GM10248 (cell line): Measurements from ENCODE around the gene NUDT4.
"Not testable (repeated sequence)": the region's sequence is repeated elsewhere in the genome, so short reads cannot be mapped to it uniquely, and the experiment has no call there.

Experiments
- CTCF ChIA-PET: fragments of 300-600 bp; sonication (Branson Sonifier 250); formaldehyde crosslinking; extraction: SDS; loops from one replicate; lab custom pipeline; 2021; ENCODE audit warnings: antibody characterized with exemption; lab: Yijun Ruan, JAX
- POLR2A ChIA-PET: fragments of 350-650 bp; sonication (Branson Sonifier 250); formaldehyde crosslinking; extraction: SDS; loops from one replicate; lab custom pipeline; 2020; ENCODE audit warnings: antibody characterized with exemption; lab: Yijun Ruan, JAX
- DNase-seq: peaks from one replicate; pipeline ENCODE4 v3.0.0; 2012; ENCODE audit errors: extremely low spot score
- CTCF ChIP-seq: IDR thresholded peaks from 2 replicates; pipeline ENCODE4 v1.5.1; 2012; ENCODE audit warnings: mild to moderate bottlenecking, low read depth; ENCODE audit errors: extremely low read depth, missing control alignments, control extremely low read depth

The NUDT4 gene

GRCh38 chr12:93373961-93374656 is 3.6 kb upstream of the NUDT4 start:
- TF ChIP-seq CTCF = no peak
- CTCF ChIA-PET = interaction anchor here (1.1 to 1.2 kb wide), 2 partner anchors 10 to 98 kb away, joined by 3 read pairs; no protein-coding TSS in a partner anchor
- DNase-seq = peak; percentile 38
- POLR2A ChIA-PET = no interaction called here

- DNase-seq = no peak
- no peak for TF ChIP-seq CTCF
- CTCF ChIA-PET = interaction anchor here (1.0 to 2.4 kb wide), 7 partner anchors 10 to 388 kb away, joined by 3 to 10 read pairs (median 7); no protein-coding TSS in a partner anchor
- POLR2A ChIA-PET = no interaction called here
These were observed 1.8 kb upstream of the NUDT4 start for GRCh38 chr12:93375906-93376305.

DNA sequence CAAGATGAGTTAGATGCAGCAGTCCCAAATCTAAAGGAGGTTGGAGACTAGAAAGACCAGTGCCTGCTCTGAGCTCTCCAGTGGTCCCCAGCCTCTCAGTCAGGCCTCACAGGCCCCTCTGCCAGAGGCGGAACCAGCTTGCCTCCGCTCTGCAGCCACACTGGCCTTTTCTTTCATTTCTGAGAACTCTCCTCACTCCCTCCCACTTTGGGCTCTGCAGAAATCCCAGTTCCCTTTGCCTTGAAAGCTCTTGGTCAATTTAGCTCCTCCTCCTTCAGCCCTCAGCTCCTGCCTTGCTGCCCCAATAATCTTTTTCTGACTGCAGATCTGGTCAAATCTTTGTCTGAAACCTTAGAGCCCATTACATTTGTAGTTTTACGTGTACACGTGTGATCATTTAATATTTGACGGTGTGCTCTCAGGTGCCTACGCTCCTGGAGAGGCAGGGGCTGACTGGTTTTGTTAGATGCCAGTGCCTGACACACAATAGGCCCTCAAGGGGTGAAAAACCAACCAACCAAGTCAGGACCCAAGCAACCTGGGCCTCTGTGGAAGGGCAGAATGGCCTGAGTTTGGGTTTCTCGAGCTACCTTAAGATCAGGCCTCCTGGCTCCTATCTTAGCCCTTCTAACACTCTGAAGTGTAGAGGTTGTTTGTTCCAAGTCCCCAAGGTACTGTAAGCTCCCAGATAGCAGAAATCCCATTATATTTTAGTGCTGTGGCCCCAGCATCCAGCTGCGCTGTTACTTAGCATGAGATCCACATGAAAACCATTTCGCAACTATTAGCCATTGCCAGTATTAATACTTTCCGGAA is 1.1 kb upstream of the NUDT4 start:
- DNase-seq = peak; percentile 34
- no peak for TF ChIP-seq CTCF
- ChIA-PET POLR2A (interaction anchor here (0.5 kb wide), 1 partner anchor 128 kb away, joined by 4 read pairs; no protein-coding TSS in a partner anchor), CTCF (interaction anchor here (0.7 to 2.4 kb wide), 10 partner anchors 9 to 1994 kb away, joined by 3 to 10 read pairs (median 4); no protein-coding TSS in a partner anchor)

DNA sequence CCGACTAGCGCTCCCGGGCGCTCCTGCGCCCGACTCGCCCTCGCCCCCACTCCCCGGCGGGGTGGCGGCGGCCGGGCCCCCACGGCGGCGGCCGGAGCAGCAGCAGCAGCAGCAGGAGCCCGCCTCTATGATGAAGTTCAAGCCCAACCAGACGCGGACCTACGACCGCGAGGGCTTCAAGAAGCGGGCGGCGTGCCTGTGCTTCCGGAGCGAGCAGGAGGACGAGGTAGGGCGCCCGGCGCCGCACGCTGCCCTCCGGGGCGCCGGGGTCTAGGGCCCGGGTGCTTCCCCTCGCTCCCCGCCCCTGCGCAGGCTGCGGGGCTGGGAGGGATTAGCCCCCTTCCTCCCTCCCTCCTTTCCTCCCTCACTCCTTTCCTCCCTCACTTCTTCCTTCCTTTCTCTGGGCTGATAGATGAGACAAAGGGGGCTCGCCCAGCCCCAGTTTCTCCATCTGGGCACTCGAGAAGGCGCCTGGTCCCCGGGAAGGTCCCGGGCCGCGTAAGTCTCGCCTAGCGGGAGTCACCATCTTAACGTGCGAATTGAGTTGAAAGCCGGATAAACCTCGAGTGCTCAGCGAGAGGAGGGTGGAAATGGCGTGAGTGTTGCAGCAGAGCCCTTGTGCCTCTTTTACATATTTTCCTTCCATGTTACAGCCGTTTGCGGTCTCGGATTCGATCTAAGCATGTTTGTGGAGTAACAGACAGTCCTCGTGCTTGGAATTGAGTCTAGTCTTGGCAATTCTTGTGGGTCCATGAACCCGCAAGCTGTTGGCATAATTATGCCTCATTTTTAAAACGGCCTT is 672 bp downstream of the NUDT4 start:
- CTCF ChIA-PET = interaction anchor here (1.5 kb wide), 1 partner anchor 41 kb away, joined by 3 read pairs; no protein-coding TSS in a partner anchor
- DNase-seq = peak; percentile 59
- POLR2A ChIA-PET = not testable (repeated sequence)

- CTCF ChIA-PET = interaction anchor here (0.7 to 4.1 kb wide), 2 partner anchors 10 to 280 kb away, joined by 3 to 18 read pairs; no protein-coding TSS in a partner anchor
- POLR2A ChIA-PET = no interaction called here
- DNase-seq = no peak
- TF ChIP-seq CTCF = no peak
These were observed 1.2 kb downstream of the NUDT4 start for GRCh38 chr12:93378998-93379325.

DNA sequence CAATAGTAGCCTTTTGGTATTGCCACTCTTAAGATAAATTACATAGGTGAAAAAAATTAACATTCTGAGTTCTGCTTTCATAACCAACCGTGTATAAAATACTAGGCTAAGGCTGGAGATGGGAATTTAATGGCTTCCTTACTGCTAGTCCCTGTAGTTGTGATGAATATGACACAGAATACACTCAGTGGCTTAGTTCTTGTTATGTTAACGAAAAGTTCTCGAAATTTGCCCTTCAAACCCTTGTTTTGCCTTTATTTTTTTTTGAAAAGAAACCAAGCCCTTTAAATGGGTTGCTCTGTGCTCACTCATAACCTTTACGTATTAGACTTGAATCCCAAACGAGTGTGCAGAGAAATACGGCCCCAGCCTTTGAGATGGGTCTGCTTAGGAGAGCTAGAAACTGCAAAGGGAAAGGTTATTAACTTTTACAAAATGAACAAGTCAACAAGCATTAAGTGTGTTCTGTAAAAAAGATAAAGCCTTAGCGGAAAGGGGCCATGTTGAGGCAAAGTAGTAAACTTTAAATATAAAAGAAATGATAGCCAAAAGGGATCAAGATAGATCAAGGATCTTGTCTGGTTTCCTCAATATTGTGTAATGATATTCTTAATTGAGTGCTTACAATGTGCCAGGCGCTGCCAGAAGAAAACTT is 1.7 kb downstream of the NUDT4 start:
- no peak for TF ChIP-seq CTCF
- CTCF ChIA-PET = interaction anchor here (0.7 to 4.1 kb wide), 4 partner anchors 9 to 392 kb away, joined by 3 to 18 read pairs (median 10); no protein-coding TSS in a partner anchor

More for the DNA sequence above, 1.7 kb downstream of the NUDT4 start:
- POLR2A ChIA-PET = no interaction called here
- no peak for DNase-seq
